Kidney (tissue), 14 donors: Measurements from ENCODE around the gene PSEN2. TPM values are rescaled to one million over a fixed set of nuclear protein-coding genes. Genes with fewer than 3 reads are reported as not detected.

Source experiments
- DNase-seq, 5 donors: peaks; one replicate each; pipeline ENCODE4 v3.0.0-alpha.2; 2013 to 2020
- FAIRE-seq: peaks from 2 replicates; lab custom pipeline; 2012; peaks lifted over from hg19 to GRCh38; lab: Jason Lieb, UNC
- H3K27ac ChIP-seq, 2 donors: one replicate each; pipeline ENCODE4 v1.7.0; 2013; ENCODE audit warnings: low read depth in 2 of 2, low read length in 2 of 2, inconsistent platforms in 1 of 2
- H3K27me3 ChIP-seq: one replicate; pipeline ENCODE4 v1.7.1; 2013; ENCODE audit warnings: low read length, inconsistent platforms; ENCODE audit not compliant: control insufficient read depth, insufficient read depth
- H3K36me3 ChIP-seq, 3 donors: one replicate each; pipeline versions ENCODE4 v1.7.0 to v1.7.1; 2013; ENCODE audit warnings: low read length in 3 of 3, control low read depth in 1 of 3, inconsistent platforms in 1 of 3; ENCODE audit not compliant: insufficient read depth in 3 of 3, control insufficient read depth in 2 of 3
- H3K4me1 ChIP-seq, 3 donors: one replicate each; pipeline versions ENCODE4 v1.7.0 to v1.7.1; 2013; ENCODE audit warnings: low read length in 3 of 3, inconsistent platforms in 1 of 3, low read depth in 1 of 3; ENCODE audit not compliant: control insufficient read depth in 2 of 3, insufficient read depth in 2 of 3
- H3K4me3 ChIP-seq, 3 donors: one replicate each; pipeline versions ENCODE4 v1.7.0 to v1.8.1; 2013; ENCODE audit warnings: low read length in 3 of 3, control low read depth in 1 of 3, inconsistent platforms in 1 of 3
- H3K9ac ChIP-seq, 3 donors: one replicate each; pipeline versions ENCODE4 v1.7.0 to v1.7.1; 2013; ENCODE audit warnings: low read length in 3 of 3, control low read depth in 1 of 3, inconsistent platforms in 1 of 3
- H3K9me3 ChIP-seq, 3 donors: one replicate each; pipeline versions ENCODE4 v1.7.0 to v1.7.1; 2013; ENCODE audit warnings: low read length in 3 of 3, control low read depth in 1 of 3, inconsistent platforms in 1 of 3; ENCODE audit not compliant: control insufficient read depth in 2 of 3, insufficient read depth in 1 of 3
- CTCF ChIP-seq: IDR thresholded peaks from 3 replicates; pipeline ENCODE4 v1.5.1; 2012; ENCODE audit warnings: mild to moderate bottlenecking, moderate library complexity, borderline replicate concordance; ENCODE audit not compliant: insufficient read depth; ENCODE audit errors: extremely low read depth
- intact Hi-C: fragments of 100-400 bp; cut with DNase I; formaldehyde crosslinking; loops from one replicate; pipeline ENCODE4 v1.11.1; 2022
- polyA plus RNA-seq: library from polyadenylated mRNA; stranded (reverse); fragments of 350-450 nt; fragmentation: Illumina TruSeq; extraction: RNeasy Lipid Tissue Mini Kit (QIAGEN cat#74804); gene quantifications from one replicate; pipeline ENCODE4 v1.2.3, GENCODE V29; 2014; ENCODE audit warnings: low read depth, low replicate concordance; ENCODE audit not compliant: insufficient read depth
- total RNA-seq: library from RNA; stranded (reverse); fragmentation: NEBNext Ultra II Directional; extraction: Animal tissue kit (Norgen Biotek cat#: 25700); gene quantifications from one replicate; pipeline ENCODE4 v1.2.1, GENCODE V29; 2021
- donor health status: control.
- donor health status: control.
- donor health status: control.
- donor health status: control.
- donor health status: control.
- donor health status: DM: yes; HTN: yes; CAD: no.
- donor health status: Normal renal cell carcinoma (clear cell type).

Gene PSEN2
- total and polyA plus RNA-seq, 2 donors from 2014 or later, result 22.6 to 25.6 TPM

GRCh38 chr1:226871636-226872327 lies 1.4 kb downstream of the PSEN2 start:
- DNase-seq (peak in 2 of 5 donors; percentile 17 to 35), FAIRE-seq (no peak)
- no peaks in the 10 kb centered on the region for H3K36me3 ChIP-seq
- no peaks in the 10 kb centered on the region for H3K9me3 ChIP-seq
- peaks cover 3 to 29% (median 14%) of the 10 kb centered on the region in 3 donors for H3K4me1 ChIP-seq
- peak overlapping the region; percentile 30 to 69 (median 59) for H3K4me3 ChIP-seq
- peak overlapping the region in 2 of 3 donors; percentile 9 to 12 for H3K9ac ChIP-seq
- no peak for TF ChIP-seq CTCF
- intact Hi-C loops, result no loop called here
- H3K27me3 ChIP-seq, result no peaks in the 10 kb centered on the region
- no peak overlapping the region for H3K27ac ChIP-seq

GRCh38 chr1:226872437-226872836 lies 2.0 kb downstream of the PSEN2 start:
- intact Hi-C loops, result no loop called here
- FAIRE-seq, result no peak
- Histone ChIP-seq H3K4me1 (peaks cover 3 to 29% (median 14%) of the 10 kb centered on the region in 3 donors), H3K4me3 (no peak overlapping the region), H3K27me3 (no peaks in the 10 kb centered on the region), H3K9me3 (no peaks in the 10 kb centered on the region), H3K27ac (no peak overlapping the region), H3K36me3 (no peaks in the 10 kb centered on the region), H3K9ac (no peak overlapping the region)
- TF ChIP-seq CTCF, result no peak
- DNase-seq, result peak in 2 of 5 donors; percentile 30 to 46

- H3K4me1 ChIP-seq, result peaks cover 3 to 29% (median 14%) of the 10 kb centered on the region in 3 donors
- H3K9ac ChIP-seq, result no peak overlapping the region
- intact Hi-C loops, result no loop called here
- H3K27ac ChIP-seq, result no peak overlapping the region
- no peak overlapping the region for H3K4me3 ChIP-seq
- FAIRE-seq (no peak), DNase-seq (peak in 1 of 5 donors; percentile 23)
- no peaks in the 10 kb centered on the region for H3K36me3 ChIP-seq
- TF ChIP-seq CTCF, result no peak
- no peaks in the 10 kb centered on the region for H3K9me3 ChIP-seq
- no peaks in the 10 kb centered on the region for H3K27me3 ChIP-seq
These were observed 3.6 kb downstream of the PSEN2 start for GRCh38 chr1:226873771-226874578.
